GM18870 (cell line): ENCODE measurements around the gene FAM174A.
"Not testable (repeated sequence)": the region's sequence is repeated elsewhere in the genome, so short reads cannot be mapped to it uniquely, and the experiment has no call there.

Experiments used
- ATAC-seq: cut with Tn5 transposase; IDR thresholded peaks from one replicate; pipeline ENCODE4 v1.9.1; 2021; ENCODE audit warnings: moderate library complexity; ENCODE audit not compliant: unreplicated experiment

Gene FAM174A

GRCh38 chr5:100575815-100576214 lies 40.6 kb downstream of the FAM174A start:
- ATAC-seq = no peak

- no peak for ATAC-seq
Measured at GRCh38 chr5:100576217-100576751, 41.1 kb downstream of the FAM174A start.

GRCh38 chr5:100577506-100577905 lies 42.3 kb downstream of the FAM174A start:
- ATAC-seq = no peak

GRCh38 chr5:100584069-100584468 lies 48.9 kb downstream of the FAM174A start:
- peak; percentile 97 for ATAC-seq

- ATAC-seq = no peak
Measured at GRCh38 chr5:100584889-100585288, 49.7 kb downstream of the FAM174A start.

- ATAC-seq = no peak
Measured at GRCh38 chr5:100590867-100591266, 55.7 kb downstream of the FAM174A start.

GRCh38 chr5:100595152-100595811 lies 60.1 kb downstream of the FAM174A start:
- ATAC-seq = no peak

- ATAC-seq = no peak
Measured at GRCh38 chr5:100595812-100596173, 60.6 kb downstream of the FAM174A start.

GRCh38 chr5:100598446-100598845 lies 63.3 kb downstream of the FAM174A start:
- no peak for ATAC-seq

GRCh38 chr5:100600298-100600994 lies 65.3 kb downstream of the FAM174A start:
- no peak for ATAC-seq

- ATAC-seq = no peak
Measured at GRCh38 chr5:100603141-100603540, 68.0 kb downstream of the FAM174A start.

- not testable (repeated sequence) for ATAC-seq
Measured at GRCh38 chr5:100604021-100604420, 68.8 kb downstream of the FAM174A start.

- ATAC-seq = no peak
Measured at GRCh38 chr5:100609594-100609993, 74.4 kb downstream of the FAM174A start.

GRCh38 chr5:100614308-100614707 lies 79.1 kb downstream of the FAM174A start:
- ATAC-seq = no peak

- no peak for ATAC-seq
Measured at GRCh38 chr5:100615362-100615761, 80.2 kb downstream of the FAM174A start.

- no peak for ATAC-seq
Measured at GRCh38 chr5:100616291-100616690, 81.1 kb downstream of the FAM174A start.

- no peak for ATAC-seq
Measured at GRCh38 chr5:100616981-100617380, 81.8 kb downstream of the FAM174A start.

GRCh38 chr5:100623719-100624118 lies 88.5 kb downstream of the FAM174A start:
- peak; percentile 85 for ATAC-seq

- ATAC-seq = peak; percentile 89
Measured at GRCh38 chr5:100634937-100635534, 99.9 kb downstream of the FAM174A start.
